ENCODE results near the gene METTL15.
"Not testable (repeated sequence)": the region's sequence is repeated elsewhere in the genome, so short reads cannot be mapped to it uniquely, and the experiment has no call there.

METTL15 gene

GRCh38 chr11:28209906-28210305 lies 101.7 kb downstream of the METTL15 start:
- no peak for DNase-seq (ENCODE audit: low read depth in 2 of 2)

- not testable (repeated sequence) for DNase-seq (ENCODE audit: low read depth in 2 of 2)
Observed at GRCh38 chr11:28222063-28222462, 113.9 kb downstream of the METTL15 start.

GRCh38 chr11:28223577-28223976 lies 115.4 kb downstream of the METTL15 start:
- DNase-seq (ENCODE audit: low read depth in 2 of 2), result no peak

GRCh38 chr11:28223994-28224393 lies 115.8 kb downstream of the METTL15 start:
- no peak for DNase-seq (ENCODE audit: low read depth in 2 of 2)

- DNase-seq (ENCODE audit: low read depth in 2 of 2), result no peak
Observed at GRCh38 chr11:28227460-28227859, 119.3 kb downstream of the METTL15 start.

- DNase-seq (ENCODE audit: low read depth in 2 of 2), result no peak
Observed at GRCh38 chr11:28228196-28228895, 120.2 kb downstream of the METTL15 start.

GRCh38 chr11:28231475-28231874 lies 123.3 kb downstream of the METTL15 start:
- no peak for DNase-seq (ENCODE audit: low read depth in 2 of 2)

- no peak for DNase-seq (ENCODE audit: low read depth in 2 of 2)
Observed at GRCh38 chr11:28232649-28233048, 124.5 kb downstream of the METTL15 start.

GRCh38 chr11:28241760-28242159 lies 133.6 kb downstream of the METTL15 start:
- DNase-seq (ENCODE audit: low read depth in 2 of 2), result no peak

- no peak for DNase-seq (ENCODE audit: low read depth in 2 of 2)
Observed at GRCh38 chr11:28242596-28242995, 134.4 kb downstream of the METTL15 start.

GRCh38 chr11:28243061-28243460 lies 134.9 kb downstream of the METTL15 start:
- DNase-seq (ENCODE audit: low read depth in 2 of 2), result no peak

GRCh38 chr11:28243581-28243980 lies 135.4 kb downstream of the METTL15 start:
- no peak for DNase-seq (ENCODE audit: low read depth in 2 of 2)

- DNase-seq (ENCODE audit: low read depth in 2 of 2), result no peak
Observed at GRCh38 chr11:28245131-28245530, 136.9 kb downstream of the METTL15 start.

- no peak for DNase-seq (ENCODE audit: low read depth in 2 of 2)
Observed at GRCh38 chr11:28250192-28250591, 142.0 kb downstream of the METTL15 start.

GRCh38 chr11:28251257-28251656 lies 143.1 kb downstream of the METTL15 start:
- DNase-seq (ENCODE audit: low read depth in 2 of 2), result no peak

GRCh38 chr11:28257761-28258160 lies 149.6 kb downstream of the METTL15 start:
- DNase-seq (ENCODE audit: low read depth in 2 of 2), result no peak

- DNase-seq (ENCODE audit: low read depth in 2 of 2), result no peak
Observed at GRCh38 chr11:28259177-28259843, 151.1 kb downstream of the METTL15 start.

- no peak for DNase-seq (ENCODE audit: low read depth in 2 of 2)
Observed at GRCh38 chr11:28268925-28269324, 160.7 kb downstream of the METTL15 start.

GRCh38 chr11:28269586-28269985 lies 161.4 kb downstream of the METTL15 start:
- no peak for DNase-seq (ENCODE audit: low read depth in 2 of 2)

- DNase-seq (ENCODE audit: low read depth in 2 of 2), result not testable (repeated sequence)
Observed at GRCh38 chr11:28272247-28272646, 164.1 kb downstream of the METTL15 start.

GRCh38 chr11:28274216-28274615 lies 166.0 kb downstream of the METTL15 start:
- no peak for DNase-seq (ENCODE audit: low read depth in 2 of 2)

- DNase-seq (ENCODE audit: low read depth in 2 of 2), result no peak
Observed at GRCh38 chr11:28284196-28284595, 176.0 kb downstream of the METTL15 start.

- DNase-seq (ENCODE audit: low read depth in 2 of 2), result no peak
Observed at GRCh38 chr11:28289444-28289843, 181.3 kb downstream of the METTL15 start.
